ENCODE data around the gene LRFN2. TPM values are rescaled to one million over a fixed set of nuclear protein-coding genes. Genes with fewer than 3 reads are reported as not detected.

LRFN2 gene
- total RNA-seq, 1 donor from 2014 or later = not detected

- no peak overlapping the region for H3K4me3 ChIP-seq (ENCODE audit: low read depth, low read length)
- no peak for DNase-seq (ENCODE audit: low read depth)
- no peak for TF ChIP-seq CTCF (conservative IDR thresholded peaks at IDR 0.05; ENCODE audit: low read depth, low read length)
Measured at GRCh38 chr6:40541556-40542174, 45.5 kb downstream of the LRFN2 start.

- no peak overlapping the region for H3K4me3 ChIP-seq (ENCODE audit: low read depth, low read length)
- no peak for DNase-seq (ENCODE audit: low read depth)
- TF ChIP-seq CTCF (conservative IDR thresholded peaks at IDR 0.05; ENCODE audit: low read depth, low read length) = no peak
Measured at GRCh38 chr6:40540790-40541189, 46.4 kb downstream of the LRFN2 start.

- H3K4me3 ChIP-seq (ENCODE audit: low read depth, low read length) = no peak overlapping the region
- TF ChIP-seq CTCF (conservative IDR thresholded peaks at IDR 0.05; ENCODE audit: low read depth, low read length) = no peak
- no peak for DNase-seq (ENCODE audit: low read depth)
Measured at GRCh38 chr6:40539853-40540252, 47.3 kb downstream of the LRFN2 start.

- no peak for TF ChIP-seq CTCF (conservative IDR thresholded peaks at IDR 0.05; ENCODE audit: low read depth, low read length)
- no peak overlapping the region for H3K4me3 ChIP-seq (ENCODE audit: low read depth, low read length)
- DNase-seq (ENCODE audit: low read depth) = no peak
Measured at GRCh38 chr6:40538556-40538955, 48.6 kb downstream of the LRFN2 start.

GRCh38 chr6:40537446-40537845 lies 49.7 kb downstream of the LRFN2 start:
- DNase-seq (ENCODE audit: low read depth) = no peak
- H3K4me3 ChIP-seq (ENCODE audit: low read depth, low read length) = no peak overlapping the region
- TF ChIP-seq CTCF (conservative IDR thresholded peaks at IDR 0.05; ENCODE audit: low read depth, low read length) = no peak

- TF ChIP-seq CTCF (conservative IDR thresholded peaks at IDR 0.05; ENCODE audit: low read depth, low read length) = peak; percentile 16
- DNase-seq (ENCODE audit: low read depth) = no peak
- no peak overlapping the region for H3K4me3 ChIP-seq (ENCODE audit: low read depth, low read length)
Measured at GRCh38 chr6:40536442-40536841, 50.7 kb downstream of the LRFN2 start.

- no peak for TF ChIP-seq CTCF (conservative IDR thresholded peaks at IDR 0.05; ENCODE audit: low read depth, low read length)
- no peak overlapping the region for H3K4me3 ChIP-seq (ENCODE audit: low read depth, low read length)
- DNase-seq (ENCODE audit: low read depth) = no peak
Measured at GRCh38 chr6:40535819-40536380, 51.3 kb downstream of the LRFN2 start.

Measured in epithelial cell of proximal tubule (primary cell).